GM06990 (cell line): Measurements from ENCODE around the gene ZNF135.

Experiments
- DNase-seq: peaks from one replicate; pipeline ENCODE4 v3.0.0-alpha.2; 2011; ENCODE audit not compliant: insufficient read length; ENCODE audit errors: extremely low read depth
- H3K27me3 ChIP-seq: replicated peaks from 2 replicates; pipeline ENCODE4 v1.6.0; 2011; ENCODE audit warnings: low read length; ENCODE audit not compliant: control insufficient read depth, insufficient read depth
- H3K36me3 ChIP-seq: 2 replicates; pipeline ENCODE4 v1.5.1; 2011; ENCODE audit warnings: low read length; ENCODE audit not compliant: control insufficient read depth, insufficient read depth
- H3K4me3 ChIP-seq: replicated peaks from 2 replicates; pipeline ENCODE4 v1.5.1; 2011; ENCODE audit warnings: low read depth, mild to moderate bottlenecking, control low read depth, low read length
- TF ChIP-seq, protein P1 (sequence below): IDR thresholded peaks from 2 replicates; pipeline ENCODE4 v1.5.1; 2011; ENCODE audit warnings: low read length, control low read depth, mild to moderate bottlenecking, inconsistent platforms; ENCODE audit not compliant: insufficient read depth, poor library complexity, severe bottlenecking

The ZNF135 gene

DNA sequence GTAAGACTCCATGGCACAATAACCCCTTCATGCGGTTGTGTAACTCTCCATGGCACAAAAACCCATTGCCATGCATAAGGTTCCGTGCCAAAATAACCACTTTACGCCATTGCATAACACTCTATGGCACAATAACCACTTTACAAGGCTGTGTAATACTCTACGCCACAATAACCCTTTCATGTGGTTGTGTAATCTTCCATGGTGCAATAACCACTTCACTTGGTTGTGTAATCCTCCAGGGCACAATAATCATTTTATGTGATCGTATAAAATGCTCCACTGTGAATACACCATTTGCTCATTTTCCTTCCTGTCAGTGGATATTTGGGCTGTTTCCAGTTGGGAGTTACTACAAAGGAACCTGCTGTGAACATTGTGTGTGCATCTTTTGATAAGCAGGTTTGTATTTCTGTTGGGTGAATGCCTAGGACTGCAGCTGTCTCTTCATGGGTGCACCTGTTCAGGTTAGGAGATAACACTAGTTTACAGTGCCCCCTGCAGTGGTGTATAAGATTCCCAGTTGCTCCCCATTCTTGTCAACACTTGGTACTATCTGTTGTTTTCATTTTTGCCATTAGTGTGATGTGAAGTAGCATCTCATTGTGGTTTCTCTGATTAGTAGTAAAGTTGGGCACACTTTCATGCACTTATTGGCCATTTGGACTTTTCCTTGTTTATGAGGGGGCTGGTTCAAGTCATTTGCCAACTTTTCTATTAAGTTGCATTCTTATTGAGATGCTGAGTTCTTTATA lies 60.1 kb downstream of the ZNF135 start:
- no peak for DNase-seq
- TF ChIP-seq, protein P1, sequence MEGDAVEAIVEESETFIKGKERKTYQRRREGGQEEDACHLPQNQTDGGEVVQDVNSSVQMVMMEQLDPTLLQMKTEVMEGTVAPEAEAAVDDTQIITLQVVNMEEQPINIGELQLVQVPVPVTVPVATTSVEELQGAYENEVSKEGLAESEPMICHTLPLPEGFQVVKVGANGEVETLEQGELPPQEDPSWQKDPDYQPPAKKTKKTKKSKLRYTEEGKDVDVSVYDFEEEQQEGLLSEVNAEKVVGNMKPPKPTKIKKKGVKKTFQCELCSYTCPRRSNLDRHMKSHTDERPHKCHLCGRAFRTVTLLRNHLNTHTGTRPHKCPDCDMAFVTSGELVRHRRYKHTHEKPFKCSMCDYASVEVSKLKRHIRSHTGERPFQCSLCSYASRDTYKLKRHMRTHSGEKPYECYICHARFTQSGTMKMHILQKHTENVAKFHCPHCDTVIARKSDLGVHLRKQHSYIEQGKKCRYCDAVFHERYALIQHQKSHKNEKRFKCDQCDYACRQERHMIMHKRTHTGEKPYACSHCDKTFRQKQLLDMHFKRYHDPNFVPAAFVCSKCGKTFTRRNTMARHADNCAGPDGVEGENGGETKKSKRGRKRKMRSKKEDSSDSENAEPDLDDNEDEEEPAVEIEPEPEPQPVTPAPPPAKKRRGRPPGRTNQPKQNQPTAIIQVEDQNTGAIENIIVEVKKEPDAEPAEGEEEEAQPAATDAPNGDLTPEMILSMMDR: no peak
- Histone ChIP-seq H3K36me3 (no peaks in the 10 kb centered on the region), H3K27me3 (no peaks in the 10 kb centered on the region), H3K4me3 (no peak overlapping the region)
